ENCODE data around the gene HGFAC.

The HGFAC gene

GRCh38 chr4:3473996-3474765 lies 32.4 kb downstream of the HGFAC start:
- H3K4me1 ChIP-seq (ENCODE audit: control insufficient read depth in 1 of 2, insufficient read depth in 2 of 2, low read length in 2 of 2) = peaks cover 0 to 2% of the 10 kb centered on the region in 2 donors
- H3K27me3 ChIP-seq (ENCODE audit: control insufficient read depth in 1 of 2, insufficient read depth in 2 of 2, low read length in 2 of 2) = peaks cover 3 to 40% of the 10 kb centered on the region in 2 donors

GRCh38 chr4:3475041-3475712 lies 33.4 kb downstream of the HGFAC start:
- no peak overlapping the region for H3K4me3 ChIP-seq (ENCODE audit: low read depth in 1 of 2, low read length in 2 of 2)
- H3K27me3 ChIP-seq (ENCODE audit: control insufficient read depth in 1 of 2, insufficient read depth in 2 of 2, low read length in 2 of 2) = peaks cover 3 to 35% of the 10 kb centered on the region in 2 donors
- H3K9me3 ChIP-seq (ENCODE audit: control insufficient read depth in 1 of 2, low read length in 2 of 2) = no peaks in the 10 kb centered on the region
- H3K9ac ChIP-seq (ENCODE audit: low read depth in 1 of 2, low read length in 2 of 2) = no peak overlapping the region
- peaks cover 0 to 2% of the 10 kb centered on the region in 2 donors for H3K4me1 ChIP-seq (ENCODE audit: control insufficient read depth in 1 of 2, insufficient read depth in 2 of 2, low read length in 2 of 2)
- H3K36me3 ChIP-seq (ENCODE audit: control insufficient read depth in 1 of 2, insufficient read depth in 2 of 2, low read length in 2 of 2) = no peaks in the 10 kb centered on the region
- no peak overlapping the region for H3K27ac ChIP-seq (ENCODE audit: low read depth, low read length)

More at GRCh38 chr4:3473996-3474765, 32.4 kb downstream of the HGFAC start:
- no peaks in the 10 kb centered on the region for H3K9me3 ChIP-seq (ENCODE audit: control insufficient read depth in 1 of 2, low read length in 2 of 2)
- H3K9ac ChIP-seq (ENCODE audit: low read depth in 1 of 2, low read length in 2 of 2) = no peak overlapping the region
- no peak overlapping the region for H3K4me3 ChIP-seq (ENCODE audit: low read depth in 1 of 2, low read length in 2 of 2)
- H3K27ac ChIP-seq (ENCODE audit: low read depth, low read length) = no peak overlapping the region
- H3K36me3 ChIP-seq (ENCODE audit: control insufficient read depth in 1 of 2, insufficient read depth in 2 of 2, low read length in 2 of 2) = no peaks in the 10 kb centered on the region

- no peaks in the 10 kb centered on the region for H3K36me3 ChIP-seq (ENCODE audit: control insufficient read depth in 1 of 2, insufficient read depth in 2 of 2, low read length in 2 of 2)
- no peaks in the 10 kb centered on the region for H3K9me3 ChIP-seq (ENCODE audit: control insufficient read depth in 1 of 2, low read length in 2 of 2)
- peaks cover 3 to 33% of the 10 kb centered on the region in 2 donors for H3K27me3 ChIP-seq (ENCODE audit: control insufficient read depth in 1 of 2, insufficient read depth in 2 of 2, low read length in 2 of 2)
- H3K9ac ChIP-seq (ENCODE audit: low read depth in 1 of 2, low read length in 2 of 2) = no peak overlapping the region
- H3K27ac ChIP-seq (ENCODE audit: low read depth, low read length) = no peak overlapping the region
- H3K4me3 ChIP-seq (ENCODE audit: low read depth in 1 of 2, low read length in 2 of 2) = no peak overlapping the region
- H3K4me1 ChIP-seq (ENCODE audit: control insufficient read depth in 1 of 2, insufficient read depth in 2 of 2, low read length in 2 of 2) = no peaks in the 10 kb centered on the region
Measured at GRCh38 chr4:3475713-3476260, 34.0 kb downstream of the HGFAC start.

- H3K4me1 ChIP-seq (ENCODE audit: control insufficient read depth in 1 of 2, insufficient read depth in 2 of 2, low read length in 2 of 2) = no peaks in the 10 kb centered on the region
- H3K27me3 ChIP-seq (ENCODE audit: control insufficient read depth in 1 of 2, insufficient read depth in 2 of 2, low read length in 2 of 2) = peaks cover 3 to 33% of the 10 kb centered on the region in 2 donors
- no peak overlapping the region for H3K27ac ChIP-seq (ENCODE audit: low read depth, low read length)
- H3K9me3 ChIP-seq (ENCODE audit: control insufficient read depth in 1 of 2, low read length in 2 of 2) = no peaks in the 10 kb centered on the region
- no peaks in the 10 kb centered on the region for H3K36me3 ChIP-seq (ENCODE audit: control insufficient read depth in 1 of 2, insufficient read depth in 2 of 2, low read length in 2 of 2)
- H3K9ac ChIP-seq (ENCODE audit: low read depth in 1 of 2, low read length in 2 of 2) = no peak overlapping the region
- H3K4me3 ChIP-seq (ENCODE audit: low read depth in 1 of 2, low read length in 2 of 2) = no peak overlapping the region
Measured at GRCh38 chr4:3476341-3476747, 34.6 kb downstream of the HGFAC start.

GRCh38 chr4:3476936-3477749 lies 35.4 kb downstream of the HGFAC start:
- Histone ChIP-seq H3K9ac (ENCODE audit: low read depth in 1 of 2, low read length in 2 of 2) (no peak overlapping the region), H3K4me3 (ENCODE audit: low read depth in 1 of 2, low read length in 2 of 2) (no peak overlapping the region), H3K36me3 (ENCODE audit: control insufficient read depth in 1 of 2, insufficient read depth in 2 of 2, low read length in 2 of 2) (no peaks in the 10 kb centered on the region), H3K27me3 (ENCODE audit: control insufficient read depth in 1 of 2, insufficient read depth in 2 of 2, low read length in 2 of 2) (peaks cover 6 to 38% of the 10 kb centered on the region in 2 donors), H3K9me3 (ENCODE audit: control insufficient read depth in 1 of 2, low read length in 2 of 2) (no peaks in the 10 kb centered on the region), H3K4me1 (ENCODE audit: control insufficient read depth in 1 of 2, insufficient read depth in 2 of 2, low read length in 2 of 2) (no peaks in the 10 kb centered on the region), H3K27ac (ENCODE audit: low read depth, low read length) (no peak overlapping the region)

DNA sequence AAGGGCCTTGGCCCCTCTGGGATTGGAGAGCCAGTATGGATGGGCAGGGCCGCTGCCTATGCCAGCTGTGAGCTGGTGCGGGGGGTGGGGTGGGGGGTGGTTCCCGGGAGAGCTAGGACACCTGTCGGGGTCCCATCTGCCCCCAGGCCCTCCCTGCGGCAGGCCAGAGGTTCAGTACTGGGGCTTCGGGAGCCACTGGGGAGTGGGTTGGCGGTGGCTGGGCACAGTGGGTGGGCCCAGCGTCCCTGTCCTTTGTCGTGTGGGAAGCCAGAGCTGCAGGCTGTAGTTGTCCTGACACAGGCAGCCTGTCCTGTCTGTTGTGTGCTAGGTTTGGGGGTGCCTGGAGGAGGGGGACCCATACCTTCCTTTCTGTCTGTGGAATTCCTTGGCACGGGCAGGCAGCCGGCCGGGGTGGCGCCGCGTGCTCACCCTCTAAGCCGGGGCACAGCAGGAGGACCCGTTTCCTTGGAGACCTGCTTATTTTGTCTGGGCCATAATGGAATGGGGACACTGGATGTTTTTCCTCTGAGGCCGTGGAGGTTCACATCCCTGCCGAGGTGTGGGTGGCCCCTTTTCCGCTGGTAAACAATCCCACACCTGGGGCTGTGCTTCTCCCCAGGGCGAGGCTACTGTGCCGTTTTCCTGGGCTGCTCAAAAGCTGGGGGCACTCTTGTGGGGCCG lies 36.1 kb downstream of the HGFAC start:
- no peak overlapping the region for H3K9ac ChIP-seq (ENCODE audit: low read depth in 1 of 2, low read length in 2 of 2)
- H3K27ac ChIP-seq (ENCODE audit: low read depth, low read length) = no peak overlapping the region
- H3K36me3 ChIP-seq (ENCODE audit: control insufficient read depth in 1 of 2, insufficient read depth in 2 of 2, low read length in 2 of 2) = no peaks in the 10 kb centered on the region
- peaks cover 13 to 38% of the 10 kb centered on the region in 2 donors for H3K27me3 ChIP-seq (ENCODE audit: control insufficient read depth in 1 of 2, insufficient read depth in 2 of 2, low read length in 2 of 2)
- no peaks in the 10 kb centered on the region for H3K4me1 ChIP-seq (ENCODE audit: control insufficient read depth in 1 of 2, insufficient read depth in 2 of 2, low read length in 2 of 2)
- no peaks in the 10 kb centered on the region for H3K9me3 ChIP-seq (ENCODE audit: control insufficient read depth in 1 of 2, low read length in 2 of 2)
- H3K4me3 ChIP-seq (ENCODE audit: low read depth in 1 of 2, low read length in 2 of 2) = no peak overlapping the region

- no peaks in the 10 kb centered on the region for H3K4me1 ChIP-seq (ENCODE audit: control insufficient read depth in 1 of 2, insufficient read depth in 2 of 2, low read length in 2 of 2)
Measured at GRCh38 chr4:3478446-3479357, 36.9 kb downstream of the HGFAC start.

GRCh38 chr4:3479358-3480101 lies 37.8 kb downstream of the HGFAC start:
- H3K27me3 ChIP-seq (ENCODE audit: control insufficient read depth in 1 of 2, insufficient read depth in 2 of 2, low read length in 2 of 2) = peaks cover 24 to 53% of the 10 kb centered on the region in 2 donors
- H3K27ac ChIP-seq (ENCODE audit: low read depth, low read length) = no peak overlapping the region
- H3K4me3 ChIP-seq (ENCODE audit: low read depth in 1 of 2, low read length in 2 of 2) = no peak overlapping the region

More at GRCh38 chr4:3478446-3479357, 36.9 kb downstream of the HGFAC start:
- Histone ChIP-seq H3K36me3 (ENCODE audit: control insufficient read depth in 1 of 2, insufficient read depth in 2 of 2, low read length in 2 of 2) (no peaks in the 10 kb centered on the region), H3K9me3 (ENCODE audit: control insufficient read depth in 1 of 2, low read length in 2 of 2) (no peaks in the 10 kb centered on the region), H3K4me3 (ENCODE audit: low read depth in 1 of 2, low read length in 2 of 2) (no peak overlapping the region), H3K27me3 (ENCODE audit: control insufficient read depth in 1 of 2, insufficient read depth in 2 of 2, low read length in 2 of 2) (peaks cover 17 to 45% of the 10 kb centered on the region in 2 donors), H3K27ac (ENCODE audit: low read depth, low read length) (no peak overlapping the region), H3K9ac (ENCODE audit: low read depth in 1 of 2, low read length in 2 of 2) (no peak overlapping the region)

More at GRCh38 chr4:3479358-3480101, 37.8 kb downstream of the HGFAC start:
- Histone ChIP-seq H3K9me3 (ENCODE audit: control insufficient read depth in 1 of 2, low read length in 2 of 2) (no peaks in the 10 kb centered on the region), H3K9ac (ENCODE audit: low read depth in 1 of 2, low read length in 2 of 2) (no peak overlapping the region), H3K4me1 (ENCODE audit: control insufficient read depth in 1 of 2, insufficient read depth in 2 of 2, low read length in 2 of 2) (peaks cover 1 to 2% of the 10 kb centered on the region in 2 donors), H3K36me3 (ENCODE audit: control insufficient read depth in 1 of 2, insufficient read depth in 2 of 2, low read length in 2 of 2) (no peaks in the 10 kb centered on the region)

Data from duodenal mucosa (tissue), 2 donors.